CD4-positive, alpha-beta T cell treated with Interleukin-6 at 100 ng/mL for 8 hours (primary cell): ENCODE data around the gene CASKIN1.
"Not testable (repeated sequence)": the region's sequence is repeated elsewhere in the genome, so short reads cannot be mapped to it uniquely, and the experiment has no call there.

Experiments
- DNase-seq: peaks from one replicate; pipeline ENCODE4 v3.0.0-alpha.2; 2020; ENCODE audit warnings: mixed read lengths, low spot score

The CASKIN1 gene, protein sequence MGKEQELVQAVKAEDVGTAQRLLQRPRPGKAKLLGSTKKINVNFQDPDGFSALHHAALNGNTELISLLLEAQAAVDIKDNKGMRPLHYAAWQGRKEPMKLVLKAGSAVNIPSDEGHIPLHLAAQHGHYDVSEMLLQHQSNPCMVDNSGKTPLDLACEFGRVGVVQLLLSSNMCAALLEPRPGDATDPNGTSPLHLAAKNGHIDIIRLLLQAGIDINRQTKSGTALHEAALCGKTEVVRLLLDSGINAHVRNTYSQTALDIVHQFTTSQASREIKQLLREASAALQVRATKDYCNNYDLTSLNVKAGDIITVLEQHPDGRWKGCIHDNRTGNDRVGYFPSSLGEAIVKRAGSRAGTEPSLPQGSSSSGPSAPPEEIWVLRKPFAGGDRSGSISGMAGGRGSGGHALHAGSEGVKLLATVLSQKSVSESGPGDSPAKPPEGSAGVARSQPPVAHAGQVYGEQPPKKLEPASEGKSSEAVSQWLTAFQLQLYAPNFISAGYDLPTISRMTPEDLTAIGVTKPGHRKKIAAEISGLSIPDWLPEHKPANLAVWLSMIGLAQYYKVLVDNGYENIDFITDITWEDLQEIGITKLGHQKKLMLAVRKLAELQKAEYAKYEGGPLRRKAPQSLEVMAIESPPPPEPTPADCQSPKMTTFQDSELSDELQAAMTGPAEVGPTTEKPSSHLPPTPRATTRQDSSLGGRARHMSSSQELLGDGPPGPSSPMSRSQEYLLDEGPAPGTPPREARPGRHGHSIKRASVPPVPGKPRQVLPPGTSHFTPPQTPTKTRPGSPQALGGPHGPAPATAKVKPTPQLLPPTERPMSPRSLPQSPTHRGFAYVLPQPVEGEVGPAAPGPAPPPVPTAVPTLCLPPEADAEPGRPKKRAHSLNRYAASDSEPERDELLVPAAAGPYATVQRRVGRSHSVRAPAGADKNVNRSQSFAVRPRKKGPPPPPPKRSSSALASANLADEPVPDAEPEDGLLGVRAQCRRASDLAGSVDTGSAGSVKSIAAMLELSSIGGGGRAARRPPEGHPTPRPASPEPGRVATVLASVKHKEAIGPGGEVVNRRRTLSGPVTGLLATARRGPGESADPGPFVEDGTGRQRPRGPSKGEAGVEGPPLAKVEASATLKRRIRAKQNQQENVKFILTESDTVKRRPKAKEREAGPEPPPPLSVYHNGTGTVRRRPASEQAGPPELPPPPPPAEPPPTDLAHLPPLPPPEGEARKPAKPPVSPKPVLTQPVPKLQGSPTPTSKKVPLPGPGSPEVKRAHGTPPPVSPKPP (N-terminal part only)

DNA sequence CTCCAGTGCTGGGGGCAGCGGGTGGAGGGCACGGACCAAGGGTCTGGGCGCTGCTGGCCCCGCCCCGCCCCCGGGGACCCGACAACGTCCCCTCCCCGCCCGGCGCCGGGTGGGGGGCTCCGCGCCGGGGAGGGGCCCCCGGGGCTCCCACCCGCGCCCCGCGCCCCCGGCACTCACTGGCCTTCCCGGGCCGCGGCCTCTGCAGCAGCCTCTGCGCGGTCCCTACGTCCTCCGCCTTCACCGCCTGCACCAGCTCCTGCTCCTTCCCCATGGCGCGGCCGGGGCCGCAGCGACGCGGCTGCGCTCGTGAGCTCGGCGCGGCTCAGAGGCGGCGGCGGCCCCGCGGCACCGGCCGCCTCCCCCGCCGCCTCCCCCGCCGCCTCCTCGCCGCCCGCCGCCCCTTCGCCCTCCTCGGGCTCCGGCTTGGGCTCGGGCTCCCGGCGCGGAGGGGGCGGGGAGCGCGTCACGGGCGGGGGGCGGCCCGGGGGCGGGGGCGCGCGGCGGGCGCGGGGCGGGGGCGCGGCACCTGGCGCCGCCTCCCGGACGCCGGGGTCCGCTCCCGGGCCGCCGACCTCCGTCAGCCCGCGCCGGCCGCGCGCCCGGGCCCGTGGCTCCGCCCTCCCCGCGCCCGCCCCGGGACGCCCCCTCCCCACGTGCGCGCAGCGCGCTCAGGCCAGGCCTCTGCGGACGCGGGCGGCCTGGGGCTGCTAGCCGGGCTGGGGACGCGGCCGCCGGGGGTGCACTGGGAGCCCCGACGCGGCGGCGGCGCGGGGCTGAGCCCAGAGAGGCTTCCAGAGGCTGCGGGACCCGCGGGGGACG, at the start of gene CASKIN1:
Gene CASKIN1 (minus strand): TSS at position 444 of the 819 bp plus-strand sequence. CDS start 173 bp downstream, at position 271.
- no peak for DNase-seq

DNA sequence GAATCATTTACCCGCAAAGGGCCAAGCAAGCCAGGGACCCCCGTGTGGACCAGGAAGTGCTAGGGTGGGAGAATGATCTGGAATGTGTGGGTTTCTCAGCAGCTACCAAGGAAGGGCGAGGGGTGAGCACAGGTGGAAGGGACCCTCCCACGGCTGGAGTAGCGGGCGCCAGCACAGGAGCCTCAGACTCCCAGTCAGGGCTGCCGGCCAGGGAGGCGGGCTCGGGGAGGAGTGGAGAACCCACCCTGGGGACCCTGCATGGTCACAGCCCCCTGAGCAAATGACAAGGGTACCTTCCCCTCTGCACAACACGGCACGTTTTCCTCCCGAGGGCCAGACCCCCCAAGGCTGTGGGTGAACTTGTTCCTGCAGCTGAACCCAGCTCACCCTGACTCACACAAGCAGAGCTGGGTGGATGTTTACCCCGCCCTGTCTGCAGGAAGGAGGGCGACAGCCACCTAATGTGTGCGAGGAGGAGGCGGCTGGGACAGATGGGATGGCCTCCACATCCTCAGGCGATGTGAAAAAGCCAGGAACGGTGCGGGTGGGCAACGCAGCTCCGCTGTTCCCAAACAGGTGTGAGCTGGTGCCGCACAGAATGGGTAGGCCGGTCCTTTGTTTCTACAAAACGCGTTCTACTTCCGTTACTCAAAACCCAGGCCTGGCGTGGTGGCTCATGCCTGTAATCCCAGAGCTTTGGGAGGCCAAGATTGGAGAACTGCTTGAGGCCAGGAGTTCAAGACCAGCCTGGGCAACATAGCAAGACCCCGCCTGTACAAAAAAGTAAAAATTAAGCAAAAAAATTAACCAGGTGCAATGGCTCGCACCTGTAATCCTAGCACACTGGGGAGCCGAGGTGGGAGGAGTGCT, 48.8 kb upstream of the CASKIN1 start:
- no peak for DNase-seq

DNA sequence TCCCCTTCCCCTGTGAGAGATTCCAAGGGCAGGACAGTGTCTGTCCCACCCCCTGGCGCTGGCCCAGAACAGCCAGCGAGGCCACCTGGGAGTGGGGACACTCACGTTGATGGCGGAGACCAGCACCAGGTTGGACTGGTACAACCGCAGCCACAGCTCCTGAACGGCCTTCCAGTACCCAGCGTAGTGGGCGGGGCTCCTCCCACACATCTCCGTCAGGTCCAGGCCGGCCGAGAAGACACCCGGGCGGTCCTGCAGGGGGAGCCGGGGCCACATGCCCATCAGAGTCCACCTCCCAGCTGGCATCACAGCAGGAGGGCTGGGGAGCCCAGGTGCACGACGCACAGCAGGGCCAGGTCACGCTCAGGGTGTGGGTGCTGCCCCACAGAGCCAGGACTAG, 47.9 kb upstream of the CASKIN1 start:
- DNase-seq: no peak

DNA sequence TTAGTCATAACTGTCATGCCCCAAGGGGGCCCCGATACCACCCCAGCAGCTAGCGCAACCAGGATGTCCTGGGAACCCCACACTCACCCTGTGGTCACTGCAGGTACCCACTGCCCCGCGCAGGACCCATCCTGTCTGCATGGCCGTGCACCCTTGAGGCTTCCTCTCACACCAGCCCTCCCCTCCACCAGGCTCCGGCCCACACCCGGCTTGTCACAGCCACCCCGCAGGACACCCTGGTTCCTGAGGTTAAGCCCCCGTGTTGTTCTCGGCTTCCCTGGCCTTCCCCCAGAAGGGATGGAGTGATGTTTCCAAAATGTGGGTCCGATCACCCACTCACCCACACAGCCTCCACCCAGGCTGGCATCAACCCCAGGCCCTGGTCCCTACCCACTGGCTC, 47.4 kb upstream of the CASKIN1 start:
- no peak for DNase-seq

DNA sequence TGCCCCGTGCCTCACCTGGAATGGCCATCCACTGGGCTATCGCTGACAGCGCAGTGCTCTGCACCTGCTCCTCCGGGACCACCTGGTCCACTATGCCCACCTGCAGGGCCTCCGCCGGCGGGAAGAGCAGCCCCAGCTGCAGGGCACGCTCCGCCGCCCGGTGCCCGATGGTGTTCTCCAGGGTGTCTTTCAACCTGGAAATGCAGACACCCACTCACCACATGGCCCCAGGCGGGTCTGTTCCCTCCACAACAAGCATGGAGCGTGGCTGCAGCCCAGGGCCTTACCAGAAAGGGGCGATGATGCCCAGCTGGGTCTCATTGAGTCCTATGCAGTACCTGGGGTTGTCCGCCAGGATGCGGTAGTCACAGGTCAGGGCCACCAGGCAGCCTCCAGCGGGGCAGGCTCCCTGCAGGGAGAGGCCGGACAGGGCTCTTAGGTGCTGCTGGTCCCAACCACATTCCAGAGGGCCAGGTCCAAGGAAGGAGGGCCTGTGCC, 46.7 kb upstream of the CASKIN1 start:
- DNase-seq: no peak

DNA sequence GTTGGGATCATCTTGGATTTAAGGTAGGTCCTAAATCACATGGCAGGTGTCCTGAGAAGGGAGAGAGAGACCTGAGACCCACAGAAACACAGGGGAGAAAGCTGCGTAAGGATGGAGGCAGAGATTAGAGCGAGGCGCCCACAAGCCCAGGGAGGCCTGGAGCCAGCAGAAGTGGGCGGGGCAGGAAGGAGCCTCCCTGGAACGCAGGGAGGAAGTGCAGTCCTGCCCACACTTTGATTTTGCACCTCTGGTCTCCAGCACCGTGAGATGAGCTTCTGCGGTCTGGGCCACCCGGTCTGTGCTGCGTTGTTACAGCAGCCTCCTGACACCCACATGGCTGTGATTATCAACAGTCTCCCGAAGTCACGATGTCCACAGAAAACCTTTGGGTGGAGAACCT, 46.2 kb upstream of the CASKIN1 start:
- DNase-seq: no peak

DNA sequence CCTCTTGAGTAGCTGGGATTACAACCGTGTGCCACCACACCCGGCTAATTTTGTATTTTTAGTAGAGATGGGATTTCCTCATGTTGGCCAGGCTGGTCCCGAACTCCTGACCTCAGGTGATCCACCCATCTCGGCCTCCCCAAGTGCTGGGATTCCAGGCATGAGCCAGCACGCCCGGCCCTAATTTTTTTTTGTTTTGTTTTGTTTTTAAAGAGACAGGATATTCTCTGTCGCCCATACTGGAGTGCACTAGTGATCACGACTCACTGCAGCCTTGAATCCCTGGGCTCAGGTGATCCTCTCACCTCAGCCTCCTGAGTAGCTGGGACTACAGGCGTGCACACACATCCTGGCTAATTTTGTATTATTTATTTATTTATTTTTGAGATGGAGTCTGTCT, 43.9 kb upstream of the CASKIN1 start:
- not testable (repeated sequence) for DNase-seq

DNA sequence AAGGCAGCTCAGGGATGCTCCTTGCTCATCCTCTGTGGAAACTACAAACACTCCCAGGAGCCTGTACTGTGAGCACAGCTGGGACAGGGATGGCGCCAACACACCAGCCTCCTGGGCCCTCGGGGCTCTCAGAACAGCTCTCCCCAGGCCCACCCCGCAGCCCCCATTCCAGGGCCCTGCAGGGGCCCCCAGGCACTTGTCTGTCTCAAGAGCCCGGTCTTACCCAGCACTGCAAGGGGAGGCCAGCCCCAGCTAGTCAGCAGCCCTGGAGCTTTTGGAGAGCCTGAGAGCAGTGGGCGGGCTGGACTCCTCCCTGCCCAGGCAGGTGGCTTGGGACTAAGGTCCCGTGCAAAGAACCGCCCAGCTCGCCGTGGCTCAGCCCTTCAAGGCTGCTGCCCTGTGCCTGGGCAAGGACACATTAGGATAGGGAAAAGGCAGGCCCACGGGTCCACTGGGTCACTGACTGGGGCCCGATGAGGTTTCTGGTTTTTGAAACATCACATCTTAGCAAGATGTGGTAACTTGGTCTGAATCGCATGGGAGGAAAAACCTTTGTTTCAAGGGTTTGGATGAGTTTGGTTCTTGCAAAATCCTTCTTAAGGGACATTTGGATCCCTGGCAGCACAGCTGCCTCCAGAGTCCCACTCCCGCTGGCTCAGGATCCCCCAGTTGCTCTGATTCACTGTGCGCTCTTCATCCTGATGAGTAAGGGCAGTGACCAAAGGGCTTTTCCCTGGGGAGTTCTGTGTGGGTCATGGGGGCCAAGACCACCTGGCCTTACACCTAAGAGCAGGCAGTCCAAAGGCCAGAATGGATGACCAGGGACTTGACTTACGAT, 42.7 kb upstream of the CASKIN1 start:
- no peak for DNase-seq

DNA sequence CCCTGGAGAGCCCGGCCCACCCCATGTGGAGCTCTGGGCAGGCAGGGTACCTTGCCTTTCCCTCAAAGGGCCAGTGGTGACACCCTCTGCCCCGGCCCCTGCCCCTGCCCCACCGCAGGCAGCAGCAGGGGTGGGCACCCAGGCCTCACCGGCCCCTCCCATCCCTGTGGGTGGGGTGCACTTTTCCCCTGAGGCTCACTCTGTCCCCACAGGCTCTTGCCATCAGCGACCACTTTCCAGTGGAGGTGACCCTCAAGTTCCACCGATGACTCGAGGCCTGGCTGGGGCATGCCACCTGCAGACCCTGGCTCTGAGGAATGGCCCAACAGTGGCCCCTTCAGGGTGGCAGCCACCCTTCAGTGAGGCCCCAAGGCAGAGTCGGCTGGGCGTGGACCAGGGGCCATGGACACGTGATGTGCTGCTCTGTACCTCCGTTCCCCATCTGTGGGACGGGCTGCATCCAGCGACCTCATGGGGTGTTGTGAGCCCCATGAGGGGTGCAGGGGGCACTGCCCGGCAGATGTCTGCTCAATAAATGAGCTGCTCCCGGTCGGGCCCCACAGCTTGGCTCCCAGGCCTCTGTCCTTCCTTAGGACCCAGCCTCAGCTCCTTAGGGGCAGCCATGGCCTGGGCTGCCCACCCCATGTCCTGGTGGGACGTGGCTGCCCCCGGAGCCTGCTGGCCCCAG, 41.9 kb upstream of the CASKIN1 start:
- no peak for DNase-seq

DNA sequence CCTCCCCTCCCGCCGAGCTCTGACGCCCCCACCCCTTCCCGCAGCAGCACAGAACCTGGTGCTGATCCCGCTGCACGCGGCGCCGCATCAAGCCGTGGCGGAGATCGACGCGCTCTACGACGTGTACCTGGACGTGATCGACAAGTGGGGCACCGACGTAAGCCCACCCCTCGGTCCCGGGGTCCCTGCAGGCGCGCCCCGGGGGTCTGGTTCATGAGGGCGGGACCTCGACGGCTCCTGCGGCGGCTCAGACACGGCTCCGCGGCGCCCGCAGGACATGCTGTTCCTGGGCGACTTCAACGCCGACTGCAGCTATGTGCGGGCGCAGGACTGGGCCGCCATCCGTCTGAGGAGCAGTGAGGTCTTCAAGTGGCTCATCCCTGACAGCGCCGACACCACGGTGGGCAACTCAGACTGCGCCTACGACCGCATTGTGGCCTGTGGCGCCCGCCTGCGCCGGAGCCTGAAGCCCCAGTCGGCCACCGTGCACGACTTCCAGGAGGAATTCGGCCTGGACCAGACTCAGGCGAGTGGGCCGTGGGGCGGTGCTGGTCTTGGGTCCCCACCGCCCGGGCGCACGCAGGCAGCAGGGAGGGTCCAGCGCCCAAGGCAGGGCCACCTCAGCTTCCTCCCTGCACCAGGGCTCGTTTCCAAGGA, 41.2 kb upstream of the CASKIN1 start:
- no peak for DNase-seq

DNA sequence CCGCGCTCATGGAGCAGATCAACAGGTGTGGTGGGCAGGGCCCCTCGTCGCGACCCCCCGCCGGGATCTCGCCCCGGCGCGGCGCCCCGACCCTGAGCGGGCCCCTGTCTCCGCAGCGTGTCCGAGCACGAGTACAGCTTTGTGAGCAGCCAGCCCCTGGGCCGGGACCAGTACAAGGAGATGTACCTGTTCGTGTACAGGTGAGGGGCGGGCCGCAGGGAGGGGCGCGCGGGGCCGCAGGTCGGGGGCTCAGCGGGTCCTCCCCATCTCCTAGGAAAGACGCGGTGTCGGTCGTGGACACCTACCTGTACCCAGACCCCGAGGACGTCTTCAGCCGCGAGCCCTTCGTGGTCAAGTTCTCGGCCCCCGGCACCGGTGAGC, 40.7 kb upstream of the CASKIN1 start:
- no peak for DNase-seq

DNA sequence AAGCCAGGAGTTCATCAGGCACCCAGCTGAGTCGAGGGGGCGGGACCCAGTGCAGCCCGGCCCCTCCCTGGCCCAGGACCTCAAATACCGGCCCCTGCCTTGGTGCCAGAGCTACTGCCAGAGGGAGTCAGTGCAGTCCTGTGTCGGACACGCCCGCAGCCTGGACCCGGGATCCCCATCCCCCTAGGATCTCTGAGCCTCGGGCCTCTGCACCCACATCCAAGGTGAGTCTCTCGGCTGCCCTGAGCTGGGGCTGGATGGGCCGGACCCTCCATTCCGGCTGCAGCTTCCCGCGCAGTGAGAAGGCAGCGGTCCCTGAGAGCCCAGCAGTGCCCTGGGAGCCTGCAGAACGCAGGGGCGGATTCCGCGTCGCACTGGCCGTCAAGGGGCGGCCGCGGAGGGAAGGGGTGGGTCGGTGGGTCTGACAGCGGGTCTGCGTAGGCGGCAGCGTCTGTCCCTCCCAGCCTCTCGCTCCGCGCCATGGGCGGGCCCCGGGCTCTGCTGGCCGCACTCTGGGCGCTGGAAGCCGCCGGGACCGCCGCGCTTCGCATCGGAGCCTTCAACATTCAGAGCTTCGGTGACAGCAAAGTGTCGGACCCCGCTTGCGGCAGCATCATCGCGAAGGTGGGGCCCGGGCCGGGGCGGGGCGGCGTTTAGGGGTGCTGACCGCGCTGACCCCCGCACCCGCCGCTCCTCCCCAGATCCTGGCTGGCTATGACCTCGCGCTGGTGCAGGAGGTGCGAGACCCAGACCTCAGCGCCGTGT, 40.1 kb upstream of the CASKIN1 start, which contains the start of gene DNASE1L2:
Gene DNASE1L2 (plus strand): TSS at position 108 of the 765 bp plus-strand sequence. CDS start 373 bp downstream, at position 481.
- no peak for DNase-seq

DNA sequence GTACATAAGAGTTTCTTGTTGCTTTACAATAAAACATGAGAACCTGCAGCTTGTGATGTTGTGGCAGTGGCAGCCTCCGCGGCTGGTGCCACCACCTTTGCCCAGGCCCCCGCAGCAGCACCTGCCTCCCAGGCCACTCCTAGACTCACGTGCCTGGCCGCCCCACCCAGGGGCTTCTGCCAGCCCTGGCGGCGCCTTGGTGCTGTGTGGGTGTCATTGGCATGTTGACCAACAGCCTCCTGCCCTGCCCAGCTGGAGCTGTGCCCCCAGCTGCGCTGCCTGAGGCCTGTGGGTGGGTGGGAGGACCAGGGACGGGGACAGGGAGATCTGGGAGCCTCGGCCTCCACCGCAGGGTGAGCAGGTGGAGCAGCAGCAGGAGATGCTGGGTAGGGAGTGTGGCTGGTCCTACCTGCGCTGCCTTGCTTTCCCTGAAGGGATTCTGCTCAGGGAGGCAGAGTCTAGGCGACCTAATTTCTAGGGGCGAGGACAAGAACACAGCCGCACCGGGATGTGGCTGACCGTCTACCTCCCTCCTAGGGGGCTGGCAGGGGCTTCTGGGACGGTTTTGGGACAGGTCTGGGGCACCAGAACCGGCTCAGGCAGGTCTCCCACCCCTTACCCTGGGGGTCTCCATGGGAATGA, 39.4 kb upstream of the CASKIN1 start:
- DNase-seq: no peak

DNA sequence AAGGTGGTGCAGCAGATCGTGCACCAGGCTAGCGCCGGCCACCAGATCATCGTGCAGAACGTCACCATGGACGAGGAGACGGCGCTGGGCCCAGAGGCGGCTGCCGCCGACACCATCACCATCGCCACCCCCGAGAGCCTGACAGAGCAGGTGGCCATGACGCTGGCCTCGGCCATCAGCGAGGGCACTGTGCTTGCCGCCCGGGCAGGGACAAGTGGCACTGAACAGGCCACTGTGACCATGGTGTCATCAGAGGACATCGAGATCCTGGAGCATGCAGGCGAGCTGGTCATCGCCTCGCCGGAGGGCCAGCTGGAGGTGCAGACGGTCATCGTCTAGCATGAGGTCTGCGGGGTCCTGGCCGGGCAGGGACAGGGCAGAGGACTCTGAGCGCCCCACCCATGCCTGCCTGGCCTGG, 38.8 kb upstream of the CASKIN1 start:
- no peak for DNase-seq

DNA sequence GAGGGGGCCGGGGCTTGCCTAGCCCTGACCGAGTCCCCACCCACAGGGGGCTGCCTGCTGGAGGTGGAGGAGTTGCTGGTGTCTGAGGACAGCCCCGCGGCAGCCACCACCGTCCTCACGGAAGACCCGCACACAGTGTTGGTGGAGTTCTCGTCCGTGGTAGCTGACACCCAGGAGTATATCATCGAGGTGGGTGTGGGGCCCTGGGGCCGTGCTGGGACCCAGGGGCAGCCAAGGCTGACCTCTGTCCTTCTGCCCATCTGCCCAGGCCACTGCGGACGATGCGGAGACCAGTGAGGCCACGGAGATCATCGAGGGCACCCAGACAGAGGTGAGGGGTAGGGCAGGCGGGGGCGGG, 38.4 kb upstream of the CASKIN1 start:
- no peak for DNase-seq

DNA sequence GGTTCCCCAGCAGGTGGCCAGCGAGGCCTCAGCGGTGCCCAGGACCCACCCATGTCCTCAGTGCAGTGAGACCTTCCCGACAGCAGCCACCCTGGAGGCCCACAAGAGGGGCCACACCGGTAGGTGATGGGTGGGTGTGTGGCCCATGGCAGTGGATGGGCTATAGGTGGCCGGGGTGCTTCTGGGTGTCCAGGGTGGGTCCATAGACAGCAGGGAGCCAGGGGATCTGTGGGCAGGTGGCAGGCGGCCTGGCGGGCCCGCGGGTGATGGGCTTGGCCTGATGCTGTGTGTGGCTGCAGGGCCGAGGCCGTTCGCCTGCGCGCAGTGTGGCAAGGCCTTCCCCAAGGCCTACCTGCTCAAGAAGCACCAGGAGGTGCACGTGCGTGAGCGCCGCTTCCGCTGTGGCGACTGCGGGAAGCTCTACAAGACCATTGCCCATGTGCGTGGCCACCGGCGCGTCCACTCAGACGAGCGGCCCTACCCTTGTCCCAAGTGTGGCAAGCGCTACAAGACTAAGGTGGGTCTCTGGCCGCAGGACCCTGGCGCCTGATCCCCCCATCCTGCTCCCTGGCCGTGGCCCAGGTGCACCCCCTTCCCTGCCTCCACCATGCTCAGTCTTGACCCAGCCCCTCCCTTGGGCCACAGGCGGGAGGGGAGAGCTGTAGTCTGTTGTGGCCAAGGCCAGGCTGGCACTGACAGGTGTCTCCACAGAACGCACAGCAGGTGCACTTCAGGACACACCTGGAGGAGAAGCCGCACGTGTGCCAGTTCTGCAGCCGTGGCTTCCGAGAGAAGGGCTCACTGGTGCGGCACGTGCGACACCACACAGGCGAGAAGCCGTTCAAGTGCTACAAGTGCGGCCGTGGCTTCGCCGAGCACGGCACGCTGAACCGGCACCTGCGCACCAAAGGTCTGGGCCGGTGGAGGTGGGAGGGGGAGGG, 37.7 kb upstream of the CASKIN1 start:
- DNase-seq: no peak
